ENCODE data around the gene TAS2R14.

DNA sequence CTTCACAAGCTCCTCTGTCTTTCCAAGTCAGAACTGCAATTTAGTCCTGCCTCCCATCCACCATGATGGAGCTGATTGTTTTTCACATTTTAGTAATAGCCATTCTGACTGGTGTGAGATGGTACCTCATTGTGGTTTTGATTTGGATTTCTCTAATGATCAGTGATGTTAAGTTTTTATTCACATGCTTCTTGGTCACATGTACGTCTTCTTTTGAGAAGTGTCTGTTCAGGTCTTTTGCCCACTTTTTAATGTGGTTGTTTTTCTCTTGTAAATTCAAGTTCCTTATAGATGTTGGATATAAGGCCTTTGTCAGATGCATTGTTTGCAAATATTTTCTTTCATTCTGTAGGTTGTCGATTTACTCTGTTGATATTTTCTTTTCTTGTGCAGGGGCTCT lies 4.1 kb upstream of the TAS2R14 start:
- TF ChIP-seq E2F4 (CRISPR knock-in tag; IDR thresholded peaks at IDR 0.05; ENCODE audit: borderline replicate concordance, low read depth) = no peak
- TF ChIP-seq, protein P1, sequence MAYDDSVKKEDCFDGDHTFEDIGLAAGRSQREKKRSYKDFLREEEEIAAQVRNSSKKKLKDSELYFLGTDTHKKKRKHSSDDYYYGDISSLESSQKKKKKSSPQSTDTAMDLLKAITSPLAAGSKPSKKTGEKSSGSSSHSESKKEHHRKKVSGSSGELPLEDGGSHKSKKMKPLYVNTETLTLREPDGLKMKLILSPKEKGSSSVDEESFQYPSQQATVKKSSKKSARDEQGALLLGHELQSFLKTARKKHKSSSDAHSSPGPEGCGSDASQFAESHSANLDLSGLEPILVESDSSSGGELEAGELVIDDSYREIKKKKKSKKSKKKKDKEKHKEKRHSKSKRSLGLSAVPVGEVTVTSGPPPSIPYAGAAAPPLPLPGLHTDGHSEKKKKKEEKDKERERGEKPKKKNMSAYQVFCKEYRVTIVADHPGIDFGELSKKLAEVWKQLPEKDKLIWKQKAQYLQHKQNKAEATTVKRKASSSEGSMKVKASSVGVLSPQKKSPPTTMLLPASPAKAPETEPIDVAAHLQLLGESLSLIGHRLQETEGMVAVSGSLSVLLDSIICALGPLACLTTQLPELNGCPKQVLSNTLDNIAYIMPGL (CRISPR knock-in tag; IDR thresholded peaks at IDR 0.05) = no peak
- TF ChIP-seq, protein P2, sequence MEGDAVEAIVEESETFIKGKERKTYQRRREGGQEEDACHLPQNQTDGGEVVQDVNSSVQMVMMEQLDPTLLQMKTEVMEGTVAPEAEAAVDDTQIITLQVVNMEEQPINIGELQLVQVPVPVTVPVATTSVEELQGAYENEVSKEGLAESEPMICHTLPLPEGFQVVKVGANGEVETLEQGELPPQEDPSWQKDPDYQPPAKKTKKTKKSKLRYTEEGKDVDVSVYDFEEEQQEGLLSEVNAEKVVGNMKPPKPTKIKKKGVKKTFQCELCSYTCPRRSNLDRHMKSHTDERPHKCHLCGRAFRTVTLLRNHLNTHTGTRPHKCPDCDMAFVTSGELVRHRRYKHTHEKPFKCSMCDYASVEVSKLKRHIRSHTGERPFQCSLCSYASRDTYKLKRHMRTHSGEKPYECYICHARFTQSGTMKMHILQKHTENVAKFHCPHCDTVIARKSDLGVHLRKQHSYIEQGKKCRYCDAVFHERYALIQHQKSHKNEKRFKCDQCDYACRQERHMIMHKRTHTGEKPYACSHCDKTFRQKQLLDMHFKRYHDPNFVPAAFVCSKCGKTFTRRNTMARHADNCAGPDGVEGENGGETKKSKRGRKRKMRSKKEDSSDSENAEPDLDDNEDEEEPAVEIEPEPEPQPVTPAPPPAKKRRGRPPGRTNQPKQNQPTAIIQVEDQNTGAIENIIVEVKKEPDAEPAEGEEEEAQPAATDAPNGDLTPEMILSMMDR (IDR thresholded peaks at IDR 0.05) = no peak
- TF ChIP-seq, protein P3, sequence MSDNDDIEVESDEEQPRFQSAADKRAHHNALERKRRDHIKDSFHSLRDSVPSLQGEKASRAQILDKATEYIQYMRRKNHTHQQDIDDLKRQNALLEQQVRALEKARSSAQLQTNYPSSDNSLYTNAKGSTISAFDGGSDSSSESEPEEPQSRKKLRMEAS (CRISPR knock-in tag; IDR thresholded peaks at IDR 0.05) = no peak
- no peak for TF ChIP-seq ATF1 (CRISPR knock-in tag; IDR thresholded peaks at IDR 0.05)
- TF ChIP-seq, protein P4, sequence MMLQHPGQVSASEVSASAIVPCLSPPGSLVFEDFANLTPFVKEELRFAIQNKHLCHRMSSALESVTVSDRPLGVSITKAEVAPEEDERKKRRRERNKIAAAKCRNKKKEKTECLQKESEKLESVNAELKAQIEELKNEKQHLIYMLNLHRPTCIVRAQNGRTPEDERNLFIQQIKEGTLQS (CRISPR knock-in tag; conservative IDR thresholded peaks at IDR 0.05) = no peak
- TF ChIP-seq ZNF121 (CRISPR knock-in tag; IDR thresholded peaks at IDR 0.05) = no peak
- TF ChIP-seq IRF2 (CRISPR knock-in tag; IDR thresholded peaks at IDR 0.05; ENCODE audit: borderline replicate concordance, low read depth) = no peak
- TF ChIP-seq E2F1 (CRISPR knock-in tag; IDR thresholded peaks at IDR 0.05) = no peak
- TF ChIP-seq NR3C1 (CRISPR knock-in tag; conservative IDR thresholded peaks at IDR 0.05; ENCODE audit: low read depth) = no peak
- TF ChIP-seq FOXK1 (CRISPR knock-in tag; IDR thresholded peaks at IDR 0.05) = no peak

Measured in WTC11 (cell line).